Measurements from ENCODE around the gene PLCD1.

PLCD1 gene

GRCh38 chr3:38016410-38016809 lies 13.0 kb downstream of the PLCD1 start:
- no peak for DNase-seq

- no peak for DNase-seq
These were observed 13.5 kb downstream of the PLCD1 start for GRCh38 chr3:38015984-38016383.

- DNase-seq, result no peak
These were observed 14.0 kb downstream of the PLCD1 start for GRCh38 chr3:38015485-38015884.

GRCh38 chr3:38011111-38011510 lies 18.3 kb downstream of the PLCD1 start:
- no peak for DNase-seq

GRCh38 chr3:38009807-38010591 lies 19.4 kb downstream of the PLCD1 start:
- no peak for DNase-seq

GRCh38 chr3:38008971-38009580 lies 20.4 kb downstream of the PLCD1 start:
- DNase-seq, result no peak

- no peak for DNase-seq
These were observed 21.2 kb downstream of the PLCD1 start for GRCh38 chr3:38008191-38008701.

- no peak for DNase-seq
These were observed 21.7 kb downstream of the PLCD1 start for GRCh38 chr3:38007754-38008090.

GRCh38 chr3:38006445-38006995 lies 22.9 kb downstream of the PLCD1 start:
- no peak for DNase-seq

GRCh38 chr3:38006031-38006430 lies 23.4 kb downstream of the PLCD1 start:
- DNase-seq, result no peak

GRCh38 chr3:38005076-38006020 lies 24.1 kb downstream of the PLCD1 start:
- no peak for DNase-seq

- DNase-seq, result no peak
These were observed 24.9 kb downstream of the PLCD1 start for GRCh38 chr3:38004415-38005075.

- no peak for DNase-seq
These were observed 25.5 kb downstream of the PLCD1 start for GRCh38 chr3:38003817-38004414.

- DNase-seq, result no peak
These were observed 26.0 kb downstream of the PLCD1 start for GRCh38 chr3:38003371-38003816.

- no peak for DNase-seq
These were observed 26.5 kb downstream of the PLCD1 start for GRCh38 chr3:38002940-38003339.

GRCh38 chr3:38002291-38002876 lies 27.1 kb downstream of the PLCD1 start:
- DNase-seq, result no peak

- DNase-seq, result no peak
These were observed 27.9 kb downstream of the PLCD1 start for GRCh38 chr3:38001456-38002081.

- DNase-seq, result no peak
These were observed 28.4 kb downstream of the PLCD1 start for GRCh38 chr3:38000965-38001455.

- DNase-seq, result no peak
These were observed 29.1 kb downstream of the PLCD1 start for GRCh38 chr3:38000242-38000916.

- no peak for DNase-seq
These were observed 29.6 kb downstream of the PLCD1 start for GRCh38 chr3:37999836-38000235.

Measured in cerebellar nuclear complex (tissue), 1 donor.